Retinal pigment epithelial cell (primary cell): ENCODE data around the gene FSTL4.

Source experiments
- DNase-seq: peaks from one replicate; pipeline ENCODE4 v3.0.0-alpha.2; 2010; ENCODE audit warnings: low read depth
- H3K4me3 ChIP-seq: 2 replicates; pipeline ENCODE4 v1.5.1; 2011; ENCODE audit warnings: mild to moderate bottlenecking, low read length, control low read depth, moderate library complexity
- CTCF ChIP-seq: conservative IDR thresholded peaks from 2 replicates; pipeline ENCODE4 v1.5.1; 2011; ENCODE audit warnings: low read depth, low read length, control low read depth, inconsistent platforms

The FSTL4 gene

DNA sequence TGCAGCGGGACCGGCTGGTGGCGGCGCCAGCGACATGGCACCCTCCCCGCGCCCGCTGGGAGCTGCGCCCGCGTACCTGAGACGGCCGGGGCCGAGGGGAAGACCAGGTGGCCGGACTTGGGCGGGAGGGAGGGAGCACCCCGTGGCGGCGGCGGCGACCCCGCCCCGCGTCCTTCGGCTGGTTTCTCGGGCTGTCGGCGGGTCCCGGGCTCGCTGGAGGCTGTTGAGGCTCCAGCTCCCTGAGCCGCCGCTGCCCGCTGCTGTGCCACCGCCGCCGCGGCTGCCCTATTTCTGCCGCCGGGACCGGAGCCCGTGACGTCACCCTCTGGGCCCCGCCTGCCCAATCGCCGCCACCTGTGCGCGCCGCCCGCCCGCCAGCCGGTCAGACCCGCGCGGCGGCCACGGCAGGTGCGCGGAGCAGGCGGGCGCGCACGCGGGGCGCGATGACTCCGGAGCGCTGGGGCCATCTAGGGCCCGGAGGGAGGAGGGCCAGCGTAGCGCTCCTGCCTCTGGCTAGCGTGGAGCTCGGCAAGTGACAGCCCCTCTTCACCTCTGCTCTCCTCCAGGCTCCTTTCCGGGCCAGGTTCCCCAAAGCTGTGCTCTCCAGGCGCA is at the start of gene FSTL4:
FSTL4 (minus strand) TSS at position 293 of the 612 bp plus-strand sequence.
- no peak for TF ChIP-seq CTCF
- no peak within 1 kb of the TSS for H3K4me3 ChIP-seq
- no peak for DNase-seq

DNA sequence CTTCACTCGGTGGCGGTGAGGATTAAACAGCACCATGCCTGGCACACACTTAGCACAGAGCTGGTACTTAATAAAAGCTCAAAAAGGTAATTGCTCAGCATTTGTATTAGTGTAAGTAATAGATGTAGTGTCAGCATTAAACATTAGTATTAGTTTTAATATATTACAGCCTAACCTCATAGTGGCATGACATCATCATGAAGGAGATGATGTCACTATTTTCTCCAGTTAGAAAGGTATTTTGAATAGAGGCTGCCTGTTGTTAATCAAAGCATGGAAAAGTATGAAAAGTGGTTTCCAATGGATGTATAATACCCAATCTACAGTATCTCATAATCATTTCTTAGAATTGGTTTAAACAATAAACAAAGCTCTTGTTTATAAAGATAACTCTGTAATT is 49.0 kb upstream of the FSTL4 start:
- TF ChIP-seq CTCF: no peak
- DNase-seq: no peak
- no peak overlapping the region for H3K4me3 ChIP-seq

GRCh38 chr5:133658327-133658726 is 46.0 kb upstream of the FSTL4 start:
- TF ChIP-seq CTCF: no peak
- no peak overlapping the region for H3K4me3 ChIP-seq
- DNase-seq: no peak

- no peak for DNase-seq
- no peak for TF ChIP-seq CTCF
- no peak overlapping the region for H3K4me3 ChIP-seq
Observed at GRCh38 chr5:133657036-133657435, 44.7 kb upstream of the FSTL4 start.

DNA sequence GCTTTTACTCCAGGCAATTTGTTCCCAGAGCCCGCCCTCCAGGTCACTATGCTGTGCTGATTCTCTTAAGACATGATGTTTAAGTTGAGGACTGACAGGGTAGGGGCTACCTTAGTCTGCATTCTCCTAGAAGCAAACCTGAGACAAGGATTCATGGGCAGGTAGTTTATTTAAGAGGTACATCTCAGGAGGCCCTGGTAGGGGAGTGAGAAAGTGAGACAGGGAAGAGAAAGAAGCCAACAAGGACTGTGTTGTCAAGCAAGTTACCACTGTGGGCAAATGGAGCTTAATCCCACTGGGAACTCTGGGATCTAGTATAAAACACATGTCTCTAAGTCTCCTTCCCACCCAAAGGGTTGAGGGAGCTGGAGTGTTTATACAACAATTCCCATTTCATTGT is 43.6 kb upstream of the FSTL4 start:
- DNase-seq: no peak
- no peak overlapping the region for H3K4me3 ChIP-seq
- TF ChIP-seq CTCF: no peak

DNA sequence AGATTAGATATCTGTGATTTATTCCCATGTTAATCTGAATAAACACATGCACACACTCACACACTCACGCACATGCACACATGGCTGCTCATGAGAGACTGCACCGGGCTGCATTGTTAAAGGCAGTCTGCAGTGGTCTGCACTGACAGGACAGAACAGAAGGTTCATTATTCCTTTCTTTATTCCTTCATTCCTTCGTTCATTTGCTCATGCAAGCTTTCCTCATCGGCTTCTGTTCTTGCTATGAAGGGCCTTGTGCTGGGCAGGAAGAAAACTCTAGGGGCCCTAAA is 41.4 kb upstream of the FSTL4 start:
- TF ChIP-seq CTCF: no peak
- H3K4me3 ChIP-seq: no peak overlapping the region
- DNase-seq: no peak

DNA sequence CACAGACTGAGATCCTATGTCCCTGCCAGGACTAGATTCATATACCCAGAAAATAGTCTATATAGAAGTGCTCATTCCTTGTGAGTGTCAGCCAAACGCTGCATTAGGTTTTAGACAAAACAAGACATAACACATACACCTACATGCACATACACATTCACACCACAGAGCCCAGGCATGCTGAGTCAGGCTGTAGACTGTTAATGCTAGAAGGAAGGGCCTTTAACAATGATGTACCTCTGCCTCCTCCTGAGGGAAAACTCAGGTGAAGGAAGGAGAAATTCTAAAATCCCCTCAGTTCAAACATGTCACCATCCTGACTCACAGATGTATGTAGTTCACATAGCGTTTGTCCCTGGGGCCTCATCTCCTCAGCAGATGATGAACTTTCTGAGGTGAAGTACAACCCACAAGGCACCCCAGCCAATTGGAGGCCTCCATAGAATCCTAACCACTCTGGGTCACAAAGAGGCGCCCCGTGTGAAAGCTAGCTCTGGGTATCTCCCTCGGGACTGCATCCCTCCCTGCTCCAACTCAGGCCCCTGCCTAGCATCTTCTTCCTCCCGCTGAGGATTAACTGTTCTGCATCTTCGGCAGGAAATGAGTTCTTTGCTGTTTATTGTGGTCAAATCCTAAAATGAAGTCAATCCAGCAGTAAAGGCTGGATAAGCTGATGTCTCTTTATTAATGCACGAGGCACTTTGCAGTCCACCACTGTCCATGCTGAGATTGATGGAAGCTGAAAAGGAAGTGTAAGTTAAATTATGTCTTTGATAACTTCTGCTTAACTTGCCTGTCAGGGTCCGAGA is 40.8 kb upstream of the FSTL4 start:
- H3K4me3 ChIP-seq: no peak overlapping the region
- no peak for DNase-seq
- TF ChIP-seq CTCF: no peak
